SU-DHL-6 (cell line): Measurements from ENCODE around the gene IGFBP4.

Source experiments
- H2AFZ ChIP-seq: fragments of 200-600 bp; sonication (generic); 2 replicates; pipeline ENCODE4 v1.6.1; 2014; ENCODE audit warnings: low read depth, mild to moderate bottlenecking, moderate library complexity, mixed read lengths, antibody characterized with exemption, low read length; ENCODE audit not compliant: severe bottlenecking
- H3F3A ChIP-seq: fragments of 200-600 bp; shearing (Covaris generic); 2 replicates; pipeline ENCODE4 v1.6.0; 2016; ENCODE audit warnings: antibody characterized with exemption, mild to moderate bottlenecking; ENCODE audit not compliant: insufficient read depth
- H3K27ac ChIP-seq: fragments of 200-600 bp; sonication (generic); 2 replicates; pipeline ENCODE4 v1.5.1; 2016; ENCODE audit warnings: low read depth, mild to moderate bottlenecking, low read length, moderate library complexity, mixed read lengths
- H3K27me3 ChIP-seq: fragments of 200-600 bp; sonication (generic), shearing (Covaris generic); 2 replicates; pipeline ENCODE4 v1.6.0; 2014; ENCODE audit warnings: mild to moderate bottlenecking, low read length
- H3K36me3 ChIP-seq: fragments of 200-600 bp; sonication (generic); 2 replicates; pipeline ENCODE4 v1.6.1; 2014; ENCODE audit warnings: mild to moderate bottlenecking, low read length, mixed read lengths
- H3K4me2 ChIP-seq: fragments of 300-600, 200-600 bp; shearing (Covaris generic), sonication (generic); 2 replicates; pipeline ENCODE4 v1.6.0; 2014; ENCODE audit warnings: low read length, low read depth, mild to moderate bottlenecking; ENCODE audit not compliant: poor library complexity, severe bottlenecking
- H3K4me3 ChIP-seq: fragments of 200-600 bp; sonication (generic); 2 replicates; pipeline ENCODE4 v1.5.1; 2014; ENCODE audit warnings: antibody characterized with exemption, low read length, mild to moderate bottlenecking, mixed read lengths; ENCODE audit not compliant: insufficient read depth, poor library complexity, severe bottlenecking
- H3K79me2 ChIP-seq: fragments of 200-600 bp; sonication (generic); 2 replicates; pipeline ENCODE4 v1.6.1; 2014; ENCODE audit warnings: mild to moderate bottlenecking, low read length, moderate library complexity; ENCODE audit not compliant: insufficient read depth
- H3K9ac ChIP-seq: fragments of 200-600 bp; sonication (generic); 2 replicates; pipeline ENCODE4 v1.7.0; 2014; ENCODE audit warnings: mild to moderate bottlenecking, low read length
- H3K9me2 ChIP-seq: fragments of 200-600 bp; sonication (generic); replicated peaks from 2 replicates; pipeline ENCODE4 v1.6.1; 2014; ENCODE audit warnings: low read length; ENCODE audit not compliant: insufficient read depth
- H3K9me3 ChIP-seq: fragments of 200-600 bp; sonication (generic); 2 replicates; pipeline ENCODE4 v1.6.1; 2014; ENCODE audit warnings: low read length, mixed read lengths; ENCODE audit not compliant: insufficient read depth
- H4K20me1 ChIP-seq: fragments of 200-600 bp; sonication (generic); 2 replicates; pipeline ENCODE4 v1.6.1; 2014; ENCODE audit warnings: low read depth, mild to moderate bottlenecking, antibody characterized with exemption, low read length, moderate library complexity, mixed read lengths
- CTCF ChIP-seq: fragments of 200-600 bp; sonication (generic); IDR thresholded peaks from one replicate; pipeline ENCODE4 v1.5.1; 2017; ENCODE audit warnings: antibody characterized with exemption, mild to moderate bottlenecking, low read length, moderate library complexity; ENCODE audit not compliant: insufficient read depth, poor library complexity, severe bottlenecking
- EZH2phosphoT487 ChIP-seq: fragments of 200-600 bp; sonication (generic), shearing (Covaris generic); conservative IDR thresholded peaks from 2 replicates; pipeline ENCODE4 v1.6.1; 2018; ENCODE audit warnings: mild to moderate bottlenecking, antibody characterized with exemption, low read length, moderate library complexity, mixed read lengths

Gene IGFBP4

GRCh38 chr17:40482722-40483121, 39.5 kb downstream of the IGFBP4 start:
- Histone ChIP-seq H3K4me2 (no peak overlapping the region), H3K27me3 (no peaks in the 10 kb centered on the region), H3K27ac (no peak overlapping the region)

GRCh38 chr17:40483679-40484078, 40.4 kb downstream of the IGFBP4 start:
- Histone ChIP-seq H3K4me3 (no peak overlapping the region), H2AFZ (no peak overlapping the region), H3K27me3 (no peaks in the 10 kb centered on the region), H3K9me2 (no peaks in the 10 kb centered on the region), H3K9me3 (no peaks in the 10 kb centered on the region), H4K20me1 (no peaks in the 10 kb centered on the region), H3K36me3 (no peaks in the 10 kb centered on the region), H3F3A (no peaks in the 10 kb centered on the region), H3K79me2 (no peaks in the 10 kb centered on the region), H3K27ac (no peak overlapping the region), H3K9ac (no peak overlapping the region), H3K4me2 (no peak overlapping the region)
- TF ChIP-seq EZH2phosphoT487 (no peak), CTCF (no peak)

More at GRCh38 chr17:40482722-40483121, 39.5 kb downstream of the IGFBP4 start:
- Histone ChIP-seq H2AFZ (no peak overlapping the region), H3K9me3 (no peaks in the 10 kb centered on the region), H3K9me2 (no peaks in the 10 kb centered on the region), H3K79me2 (no peaks in the 10 kb centered on the region), H4K20me1 (no peaks in the 10 kb centered on the region), H3F3A (no peaks in the 10 kb centered on the region), H3K9ac (no peak overlapping the region), H3K36me3 (no peaks in the 10 kb centered on the region), H3K4me3 (no peak overlapping the region)
- TF ChIP-seq CTCF (no peak), EZH2phosphoT487 (no peak)

- H3K9me2 ChIP-seq = no peaks in the 10 kb centered on the region
- no peaks in the 10 kb centered on the region for H3K79me2 ChIP-seq
- H3K9ac ChIP-seq = no peak overlapping the region
- no peaks in the 10 kb centered on the region for H3F3A ChIP-seq
- no peaks in the 10 kb centered on the region for H4K20me1 ChIP-seq
- H2AFZ ChIP-seq = no peak overlapping the region
- no peaks in the 10 kb centered on the region for H3K27me3 ChIP-seq
- no peaks in the 10 kb centered on the region for H3K9me3 ChIP-seq
- no peaks in the 10 kb centered on the region for H3K36me3 ChIP-seq
- TF ChIP-seq EZH2phosphoT487 = no peak
- no peak for TF ChIP-seq CTCF
- no peak overlapping the region for H3K4me2 ChIP-seq
- H3K27ac ChIP-seq = no peak overlapping the region
- H3K4me3 ChIP-seq = no peak overlapping the region
Observed at GRCh38 chr17:40484285-40484972, 41.2 kb downstream of the IGFBP4 start.
